D721Med (cell line): Measurements from ENCODE around the gene AMOT.

Experiments used
- DNase-seq: peaks from one replicate; pipeline ENCODE4 v3.0.0; 2011; ENCODE audit warnings: low spot score; ENCODE audit not compliant: insufficient read length
- FAIRE-seq: peaks from 2 replicates; lab custom pipeline; 2011; peaks lifted over from hg19 to GRCh38; lab: Jason Lieb, UNC
- CTCF ChIP-seq: IDR thresholded peaks from 2 replicates; pipeline ENCODE4 v1.5.1; 2012; ENCODE audit warnings: mild to moderate bottlenecking, control low read depth; ENCODE audit not compliant: insufficient read depth; ENCODE audit errors: missing control alignments

AMOT gene

GRCh38 chrX:112851806-112852205, 11.2 kb upstream of the AMOT start:
- no peak for DNase-seq
- FAIRE-seq = no peak
- TF ChIP-seq CTCF = no peak

GRCh38 chrX:112851161-112851779, 10.6 kb upstream of the AMOT start:
- TF ChIP-seq CTCF = no peak
- no peak for DNase-seq
- FAIRE-seq = no peak

GRCh38 chrX:112849016-112849415, 8.4 kb upstream of the AMOT start:
- no peak for TF ChIP-seq CTCF
- FAIRE-seq (no peak), DNase-seq (no peak)

GRCh38 chrX:112846782-112847181, 6.2 kb upstream of the AMOT start:
- TF ChIP-seq CTCF = no peak
- FAIRE-seq (no peak), DNase-seq (no peak)

- no peak for DNase-seq
- FAIRE-seq = no peak
- TF ChIP-seq CTCF = no peak
Observed at GRCh38 chrX:112846187-112846586, 5.6 kb upstream of the AMOT start.

GRCh38 chrX:112844250-112844649, 3.6 kb upstream of the AMOT start:
- no peak for FAIRE-seq
- no peak for DNase-seq
- no peak for TF ChIP-seq CTCF

- no peak for TF ChIP-seq CTCF
- DNase-seq (no peak), FAIRE-seq (no peak)
Observed at GRCh38 chrX:112841820-112842157, 1.2 kb upstream of the AMOT start.
